Measurements from ENCODE around the gene NGEF. TPM values are rescaled to one million over a fixed set of nuclear protein-coding genes. Genes with fewer than 3 reads are reported as not detected.

NGEF gene
- polyA plus RNA-seq, 3 donors, result not detected

- Histone ChIP-seq H3K9me3 (replicated peaks in 1 of 2; ENCODE audit: control insufficient read depth in 1 of 2, insufficient read depth in 1 of 2, low read length in 2 of 2) (no peaks in the 10 kb centered on the region), H3K27ac (ENCODE audit: low read depth in 1 of 2, low read length in 2 of 2) (no peak overlapping the region), H3K9ac (ENCODE audit: insufficient read depth, low read length, poor library complexity, severe bottlenecking) (no peak overlapping the region), H3K79me2 (ENCODE audit: insufficient read depth, low read length) (peaks cover 13% of the 10 kb centered on the region), H3K27me3 (ENCODE audit: control insufficient read depth in 2 of 2, insufficient read depth in 2 of 2, low read length in 2 of 2) (no peaks in the 10 kb centered on the region), H4K20me1 (ENCODE audit: insufficient read depth, low read length) (peaks cover 55% of the 10 kb centered on the region), H3K36me3 (replicated peaks in 1 of 2; ENCODE audit: control insufficient read depth in 1 of 2, insufficient read depth in 2 of 2, low read length in 2 of 2) (peaks cover 51 to 70% of the 10 kb centered on the region in 2 donors), H3K4me1 (ENCODE audit: control insufficient read depth in 1 of 2, insufficient read depth in 2 of 2, low read length in 2 of 2) (peaks cover 31 to 36% of the 10 kb centered on the region in 2 donors), H2AFZ (ENCODE audit: insufficient read depth, low read depth, low read length, poor library complexity, severe bottlenecking) (no peak overlapping the region), H3K4me2 (replicated peaks; ENCODE audit: extremely low read depth, low read length, poor library complexity, severe bottlenecking) (no peak overlapping the region), H3K4me3 (replicated peaks in 1 of 3; ENCODE audit: low read depth in 2 of 3, low read length in 3 of 3) (no peak overlapping the region)
- Mint-ChIP-seq H3K4me3 (no peak overlapping the region), H3K27me3 (ENCODE audit: low read depth in 3 of 3) (no peaks in the 10 kb centered on the region), H3K9me3 (no peaks in the 10 kb centered on the region), H3K4me1 (peaks cover 41% of the 10 kb centered on the region), H3K27ac (peak overlapping the region in 1 of 7 donors; percentile 73), H3K36me3 (peaks cover 68 to 79% of the 10 kb centered on the region in 2 donors)
- 93% methylated on average over 4 of the region's 4 CpGs for WGBS (ENCODE audit: insufficient coverage)
- no peak for DNase-seq
- intact Hi-C loops (cut with micrococcal nuclease), result loop anchor here in 1 of 2 donors (10.0 kb wide), 1 partner anchor 418 kb away; the partner anchor contains the start of gene ATG16L1
- TF ChIP-seq CTCF (IDR thresholded peaks at IDR 0.05), result no peak
Observed at GRCh38 chr2:232836934-232837333, 176.1 kb downstream of the NGEF start.

GRCh38 chr2:232835687-232836208, 177.3 kb downstream of the NGEF start:
- Histone ChIP-seq H3K36me3 (replicated peaks in 1 of 2; ENCODE audit: control insufficient read depth in 1 of 2, insufficient read depth in 2 of 2, low read length in 2 of 2) (peaks cover 61 to 70% of the 10 kb centered on the region in 2 donors), H3K9ac (ENCODE audit: insufficient read depth, low read length, poor library complexity, severe bottlenecking) (no peak overlapping the region), H3K79me2 (ENCODE audit: insufficient read depth, low read length) (peaks cover 13% of the 10 kb centered on the region), H3K27ac (ENCODE audit: low read depth in 1 of 2, low read length in 2 of 2) (no peak overlapping the region), H3K4me3 (replicated peaks in 1 of 3; ENCODE audit: low read depth in 2 of 3, low read length in 3 of 3) (no peak overlapping the region), H3K4me2 (replicated peaks; ENCODE audit: extremely low read depth, low read length, poor library complexity, severe bottlenecking) (no peak overlapping the region), H3K9me3 (replicated peaks in 1 of 2; ENCODE audit: control insufficient read depth in 1 of 2, insufficient read depth in 1 of 2, low read length in 2 of 2) (no peaks in the 10 kb centered on the region), H3K27me3 (ENCODE audit: control insufficient read depth in 2 of 2, insufficient read depth in 2 of 2, low read length in 2 of 2) (no peaks in the 10 kb centered on the region), H2AFZ (ENCODE audit: insufficient read depth, low read depth, low read length, poor library complexity, severe bottlenecking) (no peak overlapping the region), H4K20me1 (ENCODE audit: insufficient read depth, low read length) (peaks cover 55% of the 10 kb centered on the region), H3K4me1 (ENCODE audit: control insufficient read depth in 1 of 2, insufficient read depth in 2 of 2, low read length in 2 of 2) (peaks cover 31 to 36% of the 10 kb centered on the region in 2 donors)
- 100% methylated on average over 9 of the region's 14 CpGs for WGBS (ENCODE audit: insufficient coverage)
- Mint-ChIP-seq H3K27ac (peak overlapping the region in 2 of 7 donors; percentile 43 to 61), H3K4me3 (no peak overlapping the region), H3K9me3 (no peaks in the 10 kb centered on the region), H3K36me3 (peaks cover 70 to 79% of the 10 kb centered on the region in 2 donors), H3K27me3 (ENCODE audit: low read depth in 3 of 3) (no peaks in the 10 kb centered on the region), H3K4me1 (peaks cover 40% of the 10 kb centered on the region)
- intact Hi-C loops (cut with micrococcal nuclease), result loop anchor here in 1 of 2 donors (10.0 kb wide), 1 partner anchor 419 kb away; the partner anchor contains the start of gene ATG16L1
- no peak for TF ChIP-seq CTCF (IDR thresholded peaks at IDR 0.05)
- DNase-seq, result no peak

All from CD14-positive monocyte (primary cell).